HepG2 (cell line): Measurements from ENCODE around the gene KRTAP9-3. TPM values are rescaled to one million over a fixed set of nuclear protein-coding genes. Genes with fewer than 3 reads are reported as not detected.

Experiments
- ATAC-seq: fragments of 200-7000 bp; cut with Tn5 transposase; 3 replicates; pipeline ENCODE4 v1.9.1; 2020; ENCODE audit warnings: mild to moderate bottlenecking, moderate library complexity
- BruUV-seq: library from RNA; stranded (reverse); fragments of 400-500 nt; replicated peaks from 2 replicates; lab custom pipeline; 2021; lab: Mats Ljungman, UMichigan
- CTCF ChIA-PET: fragments of 300-600 bp; formaldehyde crosslinking; extraction: SDS; loops from one replicate; lab custom pipeline; 2021; ENCODE audit warnings: low total read pairs, inconsistent platforms, low intra/inter-chr PET ratio; lab: Yijun Ruan, JAX
- POLR2A ChIA-PET: fragments of 350-600 bp; sonication (Branson Sonifier 250); formaldehyde crosslinking; loops from one replicate; lab custom pipeline; 2020; ENCODE audit warnings: antibody characterized with exemption, inconsistent platforms; lab: Yijun Ruan, JAX
- DNase-seq: peaks from one replicate; pipeline ENCODE4 v3.0.0-alpha.2; 2015; ENCODE audit warnings: low spot score
- FAIRE-seq: peaks from 3 replicates; lab custom pipeline; 2011; peaks lifted over from hg19 to GRCh38; lab: Jason Lieb, UNC
- H2AFZ ChIP-seq: one replicate; pipeline ENCODE4 v1.6.1; 2011; ENCODE audit warnings: low read length, inconsistent platforms
- H3K27ac ChIP-seq: fragments of 300-600 bp; 3 replicates; pipeline ENCODE4 v1.8.0; 2011; ENCODE audit warnings: mixed run types, mild to moderate bottlenecking, mixed read lengths, low read length, inconsistent platforms; ENCODE audit not compliant: insufficient read depth; ENCODE audit errors: extremely low read length
- H3K27me3 ChIP-seq, 2 experiments: fragments of 200-600 bp in 1 of 2; 2 replicates in 1 of 2; 3 replicates in 1 of 2; pipeline versions ENCODE4 v1.6.0 to v1.8.0; 2011; ENCODE audit warnings: low read length in 2 of 2, mild to moderate bottlenecking in 2 of 2, moderate library complexity in 2 of 2, inconsistent platforms in 1 of 2; ENCODE audit not compliant: insufficient read depth in 2 of 2, control insufficient read depth in 1 of 2
- H3K36me3 ChIP-seq, 2 experiments: fragments of 200-600 bp in 1 of 2; replicated peaks in 1 of 2; 2 replicates in 1 of 2; 3 replicates in 1 of 2; pipeline versions ENCODE4 v1.5.1 to v1.8.0; 2011; ENCODE audit warnings: low read length in 2 of 2, inconsistent platforms in 1 of 2; ENCODE audit not compliant: insufficient read depth in 2 of 2, control insufficient read depth in 1 of 2
- H3K4me1 ChIP-seq: 2 replicates; pipeline ENCODE4 v1.5.1; 2012; ENCODE audit warnings: low read length, inconsistent platforms; ENCODE audit not compliant: insufficient read depth
- H3K4me2 ChIP-seq: 2 replicates; pipeline ENCODE4 v1.6.0; 2011; ENCODE audit warnings: low read depth, low read length, inconsistent platforms
- H3K4me3 ChIP-seq, 3 experiments: fragments of 200-600 bp in 1 of 3; sonication (generic), shearing (Covaris generic) in 1 of 3; replicated peaks in 1 of 3; 2 replicates each; pipeline ENCODE4 v1.5.1; 2011 to 2016; ENCODE audit warnings: low read length in 3 of 3, inconsistent platforms in 2 of 3, low read depth in 2 of 3, mild to moderate bottlenecking in 2 of 3, control low read depth in 1 of 3, mixed read lengths in 1 of 3; ENCODE audit not compliant: insufficient read depth in 1 of 3
- H3K79me2 ChIP-seq: one replicate; pipeline ENCODE4 v1.6.1; 2011; ENCODE audit warnings: low read length, inconsistent platforms; ENCODE audit not compliant: insufficient read depth
- H3K9ac ChIP-seq: 2 replicates; pipeline ENCODE4 v1.6.0; 2011; ENCODE audit warnings: mild to moderate bottlenecking, low read depth, low read length, inconsistent platforms; ENCODE audit not compliant: insufficient read depth
- H3K9me3 ChIP-seq: 2 replicates; pipeline ENCODE4 v1.5.1; 2012; ENCODE audit warnings: mild to moderate bottlenecking, low read length
- H4K20me1 ChIP-seq: 2 replicates; pipeline ENCODE4 v1.6.0; 2011; ENCODE audit warnings: inconsistent platforms, mild to moderate bottlenecking, low read length, moderate library complexity; ENCODE audit not compliant: insufficient read depth
- CBFB ChIP-seq: sonication (generic); formaldehyde crosslinking; IDR thresholded peaks from 2 replicates; pipeline ENCODE4 v1.4.0; 2020; ENCODE audit warnings: missing genetic modification reagents
- CEBPB ChIP-seq: IDR thresholded peaks from 2 replicates; pipeline ENCODE4 v1.6.1; 2011; ENCODE audit warnings: low read depth, low read length, improper control_type of control experiment, borderline replicate concordance
- HDAC6 ChIP-seq: fragments of 200-600 bp; sonication (generic); IDR thresholded peaks from 2 replicates; pipeline ENCODE4 v1.7.0; 2017; ENCODE audit warnings: mild to moderate bottlenecking, antibody characterized with exemption, low read length, low read depth
- XBP1 ChIP-seq: sonication (generic); formaldehyde crosslinking; IDR thresholded peaks from 2 replicates; pipeline ENCODE4 v1.5.0; 2020; ENCODE audit warnings: missing genetic modification reagents
- ZNF138 ChIP-seq: sonication (generic); formaldehyde crosslinking; IDR thresholded peaks from 2 replicates; pipeline ENCODE4 v1.5.0; 2020; ENCODE audit warnings: mild to moderate bottlenecking, low read depth, missing genetic modification reagents
- ZNF713 ChIP-seq: sonication (generic); formaldehyde crosslinking; IDR thresholded peaks from 2 replicates; pipeline ENCODE4 v1.4.0; 2020; ENCODE audit warnings: mild to moderate bottlenecking, missing genetic modification reagents
- ZNF766 ChIP-seq: sonication (generic); formaldehyde crosslinking; IDR thresholded peaks from 2 replicates; pipeline ENCODE4 v1.5.0; 2020; ENCODE audit warnings: missing genetic modification reagents, borderline replicate concordance
- ZSCAN12 ChIP-seq: sonication (generic); formaldehyde crosslinking; IDR thresholded peaks from 2 replicates; pipeline ENCODE4 v1.9.0; 2021; ENCODE audit warnings: mild to moderate bottlenecking, missing genetic modification reagents
- whole genome bisulfite sequencing: methylation state at CpG from one replicate; pipeline ENCODE4 v1.1.6; 2017; ENCODE audit warnings: low lambda C conversion rate; 5-methylcytosine and 5-hydroxymethylcytosine counted together
- in situ Hi-C: cut with HindIII; loops from 2 replicates; pipeline ENCODE4 v1.10.0; 2017; ENCODE audit warnings: low pct_unique_long_range_greater_than_20kb; ENCODE audit not compliant: extremely low pct_ligation_motif_present
- intact Hi-C: fragments of 100-400 bp; cut with micrococcal nuclease; formaldehyde crosslinking; loops from one replicate; pipeline ENCODE4 v1.10.0; 2022; ENCODE audit not compliant: unreplicated experiment
- polyA plus RNA-seq, 8 experiments: library from polyadenylated mRNA; depleted of rRNA in 3 of 8; stranded (reverse) in 7 of 8; unstranded in 1 of 8; fragments of >200 nt; fragmentation: Illumina TruSeq in 4 of 8; extraction: Trizol in 4 of 8; gene quantifications; 2 replicates each; pipeline versions ENCODE4 v1.2.1 to v1.2.3, GENCODE V29; 2011 to 2016; ENCODE audit warnings: low read depth in 4 of 8, missing spikeins in 1 of 8, mixed read lengths in 1 of 8; ENCODE audit not compliant: insufficient read depth in 1 of 8
- total RNA-seq, 5 experiments: library from RNA; depleted of rRNA; stranded (reverse); fragments of >200 nt; fragmentation: Illumina TruSeq; extraction: Trizol; gene quantifications; 2 replicates each; pipeline ENCODE4 v1.2.3, GENCODE V29; 2016; ENCODE audit warnings: low read depth in 1 of 5
- TF ChIP-seq, protein P1 (sequence below): sonication (generic); formaldehyde crosslinking; IDR thresholded peaks from 2 replicates; pipeline ENCODE4 v1.5.1; 2020; ENCODE audit warnings: mild to moderate bottlenecking, moderate library complexity, missing genetic modification reagents
- TF ChIP-seq, protein P2 (sequence below): sonication (generic); formaldehyde crosslinking; IDR thresholded peaks from 2 replicates; pipeline ENCODE4 v1.5.1; 2020; ENCODE audit warnings: mild to moderate bottlenecking, missing genetic modification reagents, moderate library complexity
- TF ChIP-seq, protein P3 (sequence below): sonication (generic); formaldehyde crosslinking; IDR thresholded peaks from 2 replicates; pipeline ENCODE4 v1.9.0; 2021; ENCODE audit warnings: missing genetic modification reagents, borderline replicate concordance

KRTAP9-3 gene
- total and polyA plus RNA-seq, 2 of the 13 experiments (the other 11 are each of a cell fraction or from before 2014, with no cell fraction given), result not detected

DNA sequence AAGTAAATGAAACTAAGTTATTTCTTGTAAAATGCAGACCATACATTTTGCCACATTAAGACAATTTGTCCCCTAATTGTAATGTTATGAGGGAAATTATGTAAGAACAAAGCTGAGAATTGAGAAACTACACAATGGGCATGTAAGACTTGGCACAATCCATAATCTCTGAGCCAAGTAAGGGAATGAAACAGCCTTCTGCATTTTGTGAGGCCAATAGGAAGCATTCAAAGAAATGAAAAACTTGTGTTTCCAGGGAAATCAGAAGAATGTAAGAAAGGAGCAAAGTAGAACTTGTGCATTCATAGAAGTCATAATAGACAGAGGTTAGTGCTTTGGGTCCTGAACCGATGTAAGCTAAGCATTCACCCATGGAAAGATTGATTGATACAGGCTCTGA, 19.0 kb downstream of the KRTAP9-3 start:
- TF ChIP-seq, protein P1, sequence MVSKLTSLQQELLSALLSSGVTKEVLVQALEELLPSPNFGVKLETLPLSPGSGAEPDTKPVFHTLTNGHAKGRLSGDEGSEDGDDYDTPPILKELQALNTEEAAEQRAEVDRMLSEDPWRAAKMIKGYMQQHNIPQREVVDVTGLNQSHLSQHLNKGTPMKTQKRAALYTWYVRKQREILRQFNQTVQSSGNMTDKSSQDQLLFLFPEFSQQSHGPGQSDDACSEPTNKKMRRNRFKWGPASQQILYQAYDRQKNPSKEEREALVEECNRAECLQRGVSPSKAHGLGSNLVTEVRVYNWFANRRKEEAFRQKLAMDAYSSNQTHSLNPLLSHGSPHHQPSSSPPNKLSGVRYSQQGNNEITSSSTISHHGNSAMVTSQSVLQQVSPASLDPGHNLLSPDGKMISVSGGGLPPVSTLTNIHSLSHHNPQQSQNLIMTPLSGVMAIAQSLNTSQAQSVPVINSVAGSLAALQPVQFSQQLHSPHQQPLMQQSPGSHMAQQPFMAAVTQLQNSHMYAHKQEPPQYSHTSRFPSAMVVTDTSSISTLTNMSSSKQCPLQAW, result no peak
- Histone ChIP-seq H3K27ac (no peak overlapping the region), H3K27me3 (peaks cover 0 to 12% of the 10 kb centered on the region in 2 experiments; a peak in 3 of 5 replicates), H3K4me2 (no peak overlapping the region), H3K36me3 (no peaks in the 10 kb centered on the region), H3K9ac (no peak overlapping the region), H3K4me1 (no peaks in the 10 kb centered on the region), H4K20me1 (no peaks in the 10 kb centered on the region), H3K4me3 (no peak overlapping the region), H3K9me3 (no peaks in the 10 kb centered on the region), H3K79me2 (no peaks in the 10 kb centered on the region), H2AFZ (no peak overlapping the region)
- intact Hi-C loops, result no loop called here
- CTCF ChIA-PET, result no interaction called here
- POLR2A ChIA-PET, result no interaction called here
- DNase-seq, result no peak
- no peak for ATAC-seq
- no peak for FAIRE-seq
- in situ Hi-C loops, result no loop called here
- BruUV-seq, result no TSS peak
- 3% methylated on average over 1 of the region's 1 CpG for WGBS

DNA sequence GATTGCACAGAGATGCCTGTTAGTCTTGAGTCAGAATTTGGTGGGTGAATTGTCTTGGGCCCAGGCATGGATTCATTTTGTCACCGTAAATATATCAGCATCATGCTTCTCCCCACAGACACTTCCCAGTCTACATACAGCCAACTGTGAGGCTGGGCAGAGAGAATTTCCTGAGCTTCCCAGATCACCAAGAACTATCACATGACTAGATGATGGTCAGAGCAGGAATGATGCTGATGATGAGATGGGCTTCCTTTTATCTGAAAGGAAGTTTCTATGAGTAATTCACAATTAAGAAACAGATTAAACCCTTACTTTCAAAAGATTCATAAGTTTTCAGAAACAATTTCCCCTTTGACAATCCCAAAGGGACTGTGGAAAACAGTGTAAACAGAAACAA, 22.6 kb downstream of the KRTAP9-3 start:
- no peak overlapping the region for H3K9ac ChIP-seq
- ATAC-seq, result no peak
- no peaks in the 10 kb centered on the region for H4K20me1 ChIP-seq
- no peak for DNase-seq
- no peaks in the 10 kb centered on the region for H3K36me3 ChIP-seq
- no TSS peak for BruUV-seq
- no peaks in the 10 kb centered on the region for H3K4me1 ChIP-seq
- WGBS, result 0% methylated on average over 1 of the region's 1 CpG
- ChIA-PET CTCF (no interaction called here), POLR2A (no interaction called here)
- TF ChIP-seq, protein P2, sequence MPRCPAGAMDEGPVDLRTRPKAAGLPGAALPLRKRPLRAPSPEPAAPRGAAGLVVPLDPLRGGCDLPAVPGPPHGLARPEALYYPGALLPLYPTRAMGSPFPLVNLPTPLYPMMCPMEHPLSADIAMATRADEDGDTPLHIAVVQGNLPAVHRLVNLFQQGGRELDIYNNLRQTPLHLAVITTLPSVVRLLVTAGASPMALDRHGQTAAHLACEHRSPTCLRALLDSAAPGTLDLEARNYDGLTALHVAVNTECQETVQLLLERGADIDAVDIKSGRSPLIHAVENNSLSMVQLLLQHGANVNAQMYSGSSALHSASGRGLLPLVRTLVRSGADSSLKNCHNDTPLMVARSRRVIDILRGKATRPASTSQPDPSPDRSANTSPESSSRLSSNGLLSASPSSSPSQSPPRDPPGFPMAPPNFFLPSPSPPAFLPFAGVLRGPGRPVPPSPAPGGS, result no peak
- no peak for TF ChIP-seq CBFB (CRISPR knock-in tag)
- no peak for TF ChIP-seq ZNF766 (CRISPR knock-in tag)
- TF ChIP-seq, protein P3, sequence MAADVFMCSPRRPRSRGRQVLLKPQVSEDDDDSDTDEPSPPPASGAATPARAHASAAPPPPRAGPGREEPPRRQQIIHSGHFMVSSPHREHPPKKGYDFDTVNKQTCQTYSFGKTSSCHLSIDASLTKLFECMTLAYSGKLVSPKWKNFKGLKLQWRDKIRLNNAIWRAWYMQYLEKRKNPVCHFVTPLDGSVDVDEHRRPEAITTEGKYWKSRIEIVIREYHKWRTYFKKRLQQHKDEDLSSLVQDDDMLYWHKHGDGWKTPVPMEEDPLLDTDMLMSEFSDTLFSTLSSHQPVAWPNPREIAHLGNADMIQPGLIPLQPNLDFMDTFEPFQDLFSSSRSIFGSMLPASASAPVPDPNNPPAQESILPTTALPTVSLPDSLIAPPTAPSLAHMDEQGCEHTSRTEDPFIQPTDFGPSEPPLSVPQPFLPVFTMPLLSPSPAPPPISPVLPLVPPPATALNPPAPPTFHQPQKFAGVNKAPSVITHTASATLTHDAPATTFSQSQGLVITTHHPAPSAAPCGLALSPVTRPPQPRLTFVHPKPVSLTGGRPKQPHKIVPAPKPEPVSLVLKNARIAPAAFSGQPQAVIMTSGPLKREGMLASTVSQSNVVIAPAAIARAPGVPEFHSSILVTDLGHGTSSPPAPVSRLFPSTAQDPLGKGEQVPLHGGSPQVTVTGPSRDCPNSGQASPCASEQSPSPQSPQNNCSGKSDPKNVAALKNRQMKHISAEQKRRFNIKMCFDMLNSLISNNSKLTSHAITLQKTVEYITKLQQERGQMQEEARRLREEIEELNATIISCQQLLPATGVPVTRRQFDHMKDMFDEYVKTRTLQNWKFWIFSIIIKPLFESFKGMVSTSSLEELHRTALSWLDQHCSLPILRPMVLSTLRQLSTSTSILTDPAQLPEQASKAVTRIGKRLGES (CRISPR knock-in tag), result no peak
- no peak for TF ChIP-seq HDAC6
- no peak for TF ChIP-seq XBP1 (CRISPR knock-in tag)
- no peak for TF ChIP-seq ZSCAN12 (CRISPR knock-in tag)
- TF ChIP-seq ZNF713 (CRISPR knock-in tag), result no peak
- TF ChIP-seq ZNF138 (CRISPR knock-in tag), result no peak
- TF ChIP-seq CEBPB, result no peak
- H3K4me3 ChIP-seq, result no peak overlapping the region
- H3K4me2 ChIP-seq, result no peak overlapping the region
- no peak overlapping the region for H2AFZ ChIP-seq
- H3K79me2 ChIP-seq, result no peaks in the 10 kb centered on the region
- H3K27ac ChIP-seq, result no peak overlapping the region
- in situ Hi-C loops, result no loop called here
- no peak for FAIRE-seq
- intact Hi-C loops, result no loop called here
- H3K9me3 ChIP-seq, result no peaks in the 10 kb centered on the region
- H3K27me3 ChIP-seq, result peaks cover 0 to 8% of the 10 kb centered on the region in 2 experiments; a peak in 2 of 5 replicates
